Thyroid gland (tissue), 4 donors: Measurements from ENCODE around the gene FIGNL2.

Source experiments
- POLR2A ChIP-seq, 2 donors: fragments of 450-650 bp; IDR thresholded peaks; one replicate each; pipeline ENCODE4 v1.6.1; 2017; ENCODE audit warnings: antibody characterized with exemption in 2 of 2, mild to moderate bottlenecking in 2 of 2, moderate library complexity in 1 of 2
- TF ChIP-seq, protein P1 (sequence below), 6 experiments: fragments of 200-600 bp in 3 of 6; fragments of 450-650 bp in 3 of 6; sonication (generic) in 3 of 6; IDR thresholded peaks; one replicate each; pipeline ENCODE4 v1.5.1; 2016 to 2019; ENCODE audit warnings: antibody characterized with exemption in 6 of 6, mild to moderate bottlenecking in 2 of 6, inconsistent platforms in 1 of 6, moderate library complexity in 1 of 6

DNA sequence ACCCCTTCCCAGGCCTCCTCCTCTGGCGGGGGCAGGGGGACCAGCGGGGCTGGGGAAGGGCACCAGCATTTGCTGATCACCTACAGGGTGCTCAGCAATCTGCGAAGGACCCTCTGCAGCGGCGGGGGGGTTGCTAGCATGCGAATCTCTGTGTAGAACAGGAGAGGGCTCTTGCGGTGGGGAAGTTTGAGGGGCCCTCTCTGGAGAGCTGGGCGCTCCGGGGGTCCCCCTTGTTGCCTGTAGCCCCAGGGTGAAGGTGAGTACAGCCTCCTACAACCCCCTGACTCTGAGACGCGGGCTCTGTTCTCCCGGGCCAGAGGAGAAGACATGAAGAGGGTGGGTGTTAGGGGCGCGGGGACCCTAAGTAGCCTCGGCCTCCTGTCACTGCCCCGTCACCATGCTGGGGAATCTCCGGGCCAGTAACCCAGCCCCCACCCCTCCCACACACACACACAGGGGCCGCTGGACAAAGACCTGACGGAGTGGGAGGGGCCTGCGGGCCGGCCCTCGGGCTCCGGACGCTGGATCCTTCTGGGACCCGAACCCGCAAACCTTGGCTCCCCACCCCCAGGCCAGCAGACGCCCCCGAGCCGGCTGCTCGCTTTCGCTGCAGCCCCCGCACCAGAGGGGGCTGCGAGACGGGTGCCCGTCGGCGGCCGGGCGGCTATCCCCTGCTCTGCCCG lies 734 bp downstream of the FIGNL2 start:
- no peak for TF ChIP-seq POLR2A (IDR thresholded peaks at IDR 0.05)
- TF ChIP-seq, protein P1, sequence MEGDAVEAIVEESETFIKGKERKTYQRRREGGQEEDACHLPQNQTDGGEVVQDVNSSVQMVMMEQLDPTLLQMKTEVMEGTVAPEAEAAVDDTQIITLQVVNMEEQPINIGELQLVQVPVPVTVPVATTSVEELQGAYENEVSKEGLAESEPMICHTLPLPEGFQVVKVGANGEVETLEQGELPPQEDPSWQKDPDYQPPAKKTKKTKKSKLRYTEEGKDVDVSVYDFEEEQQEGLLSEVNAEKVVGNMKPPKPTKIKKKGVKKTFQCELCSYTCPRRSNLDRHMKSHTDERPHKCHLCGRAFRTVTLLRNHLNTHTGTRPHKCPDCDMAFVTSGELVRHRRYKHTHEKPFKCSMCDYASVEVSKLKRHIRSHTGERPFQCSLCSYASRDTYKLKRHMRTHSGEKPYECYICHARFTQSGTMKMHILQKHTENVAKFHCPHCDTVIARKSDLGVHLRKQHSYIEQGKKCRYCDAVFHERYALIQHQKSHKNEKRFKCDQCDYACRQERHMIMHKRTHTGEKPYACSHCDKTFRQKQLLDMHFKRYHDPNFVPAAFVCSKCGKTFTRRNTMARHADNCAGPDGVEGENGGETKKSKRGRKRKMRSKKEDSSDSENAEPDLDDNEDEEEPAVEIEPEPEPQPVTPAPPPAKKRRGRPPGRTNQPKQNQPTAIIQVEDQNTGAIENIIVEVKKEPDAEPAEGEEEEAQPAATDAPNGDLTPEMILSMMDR (IDR thresholded peaks at IDR 0.05), result no peak
